SK-N-MC (cell line): ENCODE results near the gene SMYD2.

Experiments
- EZH2 ChIP-seq: fragments of 200-600 bp; sonication (generic); IDR thresholded peaks from one replicate; pipeline ENCODE4 v1.6.1; 2017; ENCODE audit warnings: antibody characterized with exemption
- FOXP2 ChIP-seq: optimal IDR thresholded peaks from 2 replicates; pipeline ENCODE3; 2011; ENCODE audit warnings: mild to moderate bottlenecking, moderate library complexity; ENCODE audit not compliant: insufficient read depth; ENCODE audit errors: extremely low read length, control extremely low read depth
- POLR2AphosphoS5 ChIP-seq: IDR thresholded peaks from 2 replicates; pipeline ENCODE4 v1.6.1; 2012; ENCODE audit warnings: mild to moderate bottlenecking, low read depth, low read length, borderline replicate concordance

- TF ChIP-seq EZH2 (no peak), POLR2AphosphoS5 (no peak), FOXP2 (no peak)
Measured at GRCh38 chr1:214295934-214296333, 15.0 kb downstream of the SMYD2 start.
